GM12872 (cell line): Measurements from ENCODE around the gene GMPR.

Source experiments
- CTCF ChIP-seq: IDR thresholded peaks from 3 replicates; pipeline ENCODE4 v1.5.1; 2011; ENCODE audit warnings: low read depth, mild to moderate bottlenecking, low read length, moderate library complexity; ENCODE audit not compliant: insufficient read depth

GMPR gene

GRCh38 chr6:16227605-16228004, 10.8 kb upstream of the GMPR start:
- no peak for TF ChIP-seq CTCF

GRCh38 chr6:16228043-16228442, 10.3 kb upstream of the GMPR start:
- no peak for TF ChIP-seq CTCF

GRCh38 chr6:16228709-16229665, 9.4 kb upstream of the GMPR start:
- TF ChIP-seq CTCF, result peak; percentile 18; the same call in 1 of the 3 replicates

GRCh38 chr6:16229700-16230099, 8.7 kb upstream of the GMPR start:
- no peak for TF ChIP-seq CTCF

- no peak for TF ChIP-seq CTCF
These were observed 7.4 kb upstream of the GMPR start for GRCh38 chr6:16230953-16231352.

GRCh38 chr6:16232086-16232485, 6.3 kb upstream of the GMPR start:
- no peak for TF ChIP-seq CTCF

GRCh38 chr6:16236009-16236501, 2.3 kb upstream of the GMPR start:
- no peak for TF ChIP-seq CTCF
